MCF 10A (cell line): ENCODE measurements around the gene TAGAP. TPM values are rescaled to one million over a fixed set of nuclear protein-coding genes. Genes with fewer than 3 reads are reported as not detected.

ENCODE experiments used
- BruUV-seq: library from RNA; stranded (reverse); fragments of 400-500 nt; replicated peaks from 2 replicates; lab custom pipeline; 2021; lab: Mats Ljungman, UMichigan
- CTCF ChIA-PET: fragments of 300-600 bp; sonication (Branson Sonifier 250); formaldehyde crosslinking; extraction: SDS; loops from one replicate; lab custom pipeline; 2021; ENCODE audit warnings: antibody characterized with exemption, inconsistent platforms; lab: Yijun Ruan, JAX
- POLR2A ChIA-PET: fragments of 300-600, 350-650 bp; sonication (Branson Sonifier 250); formaldehyde crosslinking; extraction: SDS; loops from one replicate; lab custom pipeline; 2020; ENCODE audit warnings: antibody characterized with exemption, inconsistent platforms; lab: Yijun Ruan, JAX
- DNase-seq: peaks from one replicate; pipeline ENCODE4 v3.0.0-alpha.2; 2018; ENCODE audit not compliant: unreplicated experiment
- H3K27ac Mint-ChIP-seq: one replicate; pipeline ENCODE4 v1.8.0; 2022; ENCODE audit warnings: mild to moderate bottlenecking, low read depth, mixed read lengths; ENCODE audit not compliant: unreplicated experiment
- H3K27me3 Mint-ChIP-seq: one replicate; pipeline ENCODE4 v1.8.0; 2022; ENCODE audit warnings: mixed read lengths; ENCODE audit not compliant: insufficient read depth, unreplicated experiment
- H3K36me3 Mint-ChIP-seq: one replicate; pipeline ENCODE4 v1.8.0; 2022; ENCODE audit warnings: mild to moderate bottlenecking, moderate library complexity, mixed read lengths; ENCODE audit not compliant: insufficient read depth, unreplicated experiment
- H3K4me1 Mint-ChIP-seq: one replicate; pipeline ENCODE4 v1.8.0; 2022; ENCODE audit warnings: mixed read lengths; ENCODE audit not compliant: insufficient read depth, unreplicated experiment
- H3K4me3 Mint-ChIP-seq: one replicate; pipeline ENCODE4 v1.8.0; 2022; ENCODE audit warnings: mild to moderate bottlenecking, moderate library complexity, mixed read lengths; ENCODE audit not compliant: unreplicated experiment
- H3K9me3 Mint-ChIP-seq: one replicate; pipeline ENCODE4 v1.8.0; 2022; ENCODE audit warnings: mixed read lengths; ENCODE audit not compliant: unreplicated experiment
- intact Hi-C: fragments of 100-400 bp; cut with micrococcal nuclease; formaldehyde crosslinking; loops from 2 replicates; pipeline ENCODE4 v1.14.1; 2022
- total RNA-seq: library from RNA; stranded (reverse); gene quantifications from 2 replicates; pipeline ENCODE4 v1.2.3, GENCODE V29; 2022
- TF ChIP-seq, protein P1 (sequence below): fragments of 200-600 bp; IDR thresholded peaks from one replicate; pipeline ENCODE4 v1.8.0; 2022; ENCODE audit warnings: antibody characterized with exemption, mild to moderate bottlenecking; ENCODE audit not compliant: unreplicated experiment

Gene TAGAP
- total RNA-seq, 1 experiment from 2014 or later = not detected

DNA sequence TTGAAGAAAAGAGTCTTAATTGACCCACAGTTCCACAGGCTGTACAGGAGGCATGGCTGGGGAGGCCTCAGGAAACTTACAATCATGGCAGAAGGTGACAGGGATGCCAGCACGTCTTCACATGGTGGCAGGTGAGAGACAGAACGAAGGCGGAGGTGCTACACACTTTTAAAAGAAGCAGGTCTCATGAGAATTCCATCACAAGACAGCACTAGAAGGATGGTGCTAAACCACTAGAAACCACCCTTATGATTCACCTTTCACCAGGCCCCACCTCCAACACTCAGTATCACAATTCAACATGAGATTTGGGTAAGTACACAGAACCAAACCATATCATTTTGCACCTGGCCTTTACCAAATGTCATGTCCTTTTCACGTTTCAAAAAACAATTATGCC is 20.9 kb downstream of the TAGAP start:
- H3K27ac Mint-ChIP-seq = no peak overlapping the region
- H3K4me1 Mint-ChIP-seq = no peaks in the 10 kb centered on the region
- intact Hi-C loops = no loop called here
- peaks cover 9% of the 10 kb centered on the region for H3K9me3 Mint-ChIP-seq
- POLR2A ChIA-PET = no interaction called here
- TF ChIP-seq, protein P1, sequence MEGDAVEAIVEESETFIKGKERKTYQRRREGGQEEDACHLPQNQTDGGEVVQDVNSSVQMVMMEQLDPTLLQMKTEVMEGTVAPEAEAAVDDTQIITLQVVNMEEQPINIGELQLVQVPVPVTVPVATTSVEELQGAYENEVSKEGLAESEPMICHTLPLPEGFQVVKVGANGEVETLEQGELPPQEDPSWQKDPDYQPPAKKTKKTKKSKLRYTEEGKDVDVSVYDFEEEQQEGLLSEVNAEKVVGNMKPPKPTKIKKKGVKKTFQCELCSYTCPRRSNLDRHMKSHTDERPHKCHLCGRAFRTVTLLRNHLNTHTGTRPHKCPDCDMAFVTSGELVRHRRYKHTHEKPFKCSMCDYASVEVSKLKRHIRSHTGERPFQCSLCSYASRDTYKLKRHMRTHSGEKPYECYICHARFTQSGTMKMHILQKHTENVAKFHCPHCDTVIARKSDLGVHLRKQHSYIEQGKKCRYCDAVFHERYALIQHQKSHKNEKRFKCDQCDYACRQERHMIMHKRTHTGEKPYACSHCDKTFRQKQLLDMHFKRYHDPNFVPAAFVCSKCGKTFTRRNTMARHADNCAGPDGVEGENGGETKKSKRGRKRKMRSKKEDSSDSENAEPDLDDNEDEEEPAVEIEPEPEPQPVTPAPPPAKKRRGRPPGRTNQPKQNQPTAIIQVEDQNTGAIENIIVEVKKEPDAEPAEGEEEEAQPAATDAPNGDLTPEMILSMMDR = no peak
- no peak for DNase-seq
- no peaks in the 10 kb centered on the region for H3K27me3 Mint-ChIP-seq
- BruUV-seq = no TSS peak
- H3K36me3 Mint-ChIP-seq = no peaks in the 10 kb centered on the region
- H3K4me3 Mint-ChIP-seq = no peak overlapping the region
- CTCF ChIA-PET = interaction anchor here (0.6 to 0.8 kb wide), 2 partner anchors 33 to 667 kb away, joined by 3 read pairs; no protein-coding TSS in a partner anchor

DNA sequence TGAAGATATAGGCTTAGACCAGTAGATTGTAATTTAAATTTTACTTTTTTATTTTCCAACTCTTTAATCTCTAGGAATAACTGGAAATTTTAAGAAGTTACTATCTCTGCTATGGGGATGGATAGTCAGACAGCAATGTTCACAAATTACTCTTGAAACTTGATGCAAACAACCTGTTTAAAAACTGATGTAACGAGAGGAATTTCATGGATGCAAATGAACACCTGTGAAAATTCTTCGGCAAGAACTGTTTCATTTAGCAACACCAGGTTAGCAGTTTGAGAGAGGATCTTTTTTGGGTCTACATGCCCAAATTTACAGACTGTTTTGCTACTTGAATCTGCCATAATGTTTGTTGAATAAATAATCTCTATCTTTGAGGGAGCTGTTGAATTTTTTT is 24.8 kb downstream of the TAGAP start:
- BruUV-seq = no TSS peak
- H3K36me3 Mint-ChIP-seq = no peaks in the 10 kb centered on the region
- H3K27me3 Mint-ChIP-seq = no peaks in the 10 kb centered on the region
- no peak overlapping the region for H3K4me3 Mint-ChIP-seq
- DNase-seq = no peak
- ChIA-PET CTCF (interaction anchor here (1.5 to 3.6 kb wide), 3 partner anchors 12 to 84 kb away, joined by 5 to 16 read pairs (median 10); no protein-coding TSS in a partner anchor), POLR2A (no interaction called here)
- TF ChIP-seq, protein P1 = no peak
- intact Hi-C loops = no loop called here
- H3K27ac Mint-ChIP-seq = no peak overlapping the region
- no peaks in the 10 kb centered on the region for H3K9me3 Mint-ChIP-seq
- H3K4me1 Mint-ChIP-seq = no peaks in the 10 kb centered on the region

DNA sequence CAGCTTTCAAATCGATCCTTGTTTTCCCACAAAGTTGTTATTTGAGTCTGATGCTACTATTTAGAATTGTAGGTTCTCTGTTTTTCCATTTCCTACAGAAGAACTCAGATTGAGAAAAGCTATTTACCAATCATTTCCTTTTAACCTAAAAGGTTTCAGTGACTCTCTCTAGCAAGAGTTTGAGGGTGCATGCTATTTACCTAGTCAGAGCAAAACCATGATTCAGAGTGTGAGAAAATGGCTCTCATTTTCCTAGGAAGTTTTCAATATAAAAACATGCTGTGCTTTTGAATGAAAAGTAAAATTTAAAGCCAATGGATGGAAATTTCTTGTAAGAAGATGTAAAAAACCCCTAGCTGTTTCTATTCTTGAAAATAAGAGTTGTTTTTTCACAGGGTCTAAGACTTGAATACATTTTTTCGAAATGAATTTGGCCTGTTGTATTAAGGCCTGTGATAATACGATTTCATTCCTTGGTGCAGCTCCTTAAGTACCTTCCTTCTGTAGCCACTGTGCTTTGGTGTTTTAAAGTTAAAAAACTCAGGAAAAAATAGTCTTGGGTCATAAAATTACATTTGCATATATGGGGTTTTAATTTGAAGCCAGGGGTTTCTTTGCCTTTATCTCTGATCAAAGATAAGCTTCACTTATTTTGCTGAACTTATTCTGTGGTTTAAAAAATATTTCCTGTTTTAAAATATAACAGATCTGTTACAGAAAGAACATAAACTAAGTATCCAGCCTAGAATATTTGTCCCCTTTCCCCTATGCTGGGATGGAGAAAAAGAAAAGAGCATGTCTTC is 26.8 kb downstream of the TAGAP start:
- ChIA-PET POLR2A (interaction anchor here (0.5 to 1.2 kb wide), 7 partner anchors 9 to 521 kb away, joined by 3 to 4 read pairs (median 3); partner anchors contain the start of gene RSPH3), CTCF (interaction anchor here (3.0 to 6.7 kb wide), 3 partner anchors 9 to 118 kb away, joined by 10 to 32 read pairs (median 16); no protein-coding TSS in a partner anchor)
- no peaks in the 10 kb centered on the region for H3K4me1 Mint-ChIP-seq
- H3K4me3 Mint-ChIP-seq = no peak overlapping the region
- BruUV-seq = no TSS peak
- H3K27me3 Mint-ChIP-seq = no peaks in the 10 kb centered on the region
- no peaks in the 10 kb centered on the region for H3K36me3 Mint-ChIP-seq
- H3K27ac Mint-ChIP-seq = no peak overlapping the region
- DNase-seq = no peak
- H3K9me3 Mint-ChIP-seq = no peaks in the 10 kb centered on the region
- intact Hi-C loops = no loop called here
- TF ChIP-seq, protein P1 = no peak

DNA sequence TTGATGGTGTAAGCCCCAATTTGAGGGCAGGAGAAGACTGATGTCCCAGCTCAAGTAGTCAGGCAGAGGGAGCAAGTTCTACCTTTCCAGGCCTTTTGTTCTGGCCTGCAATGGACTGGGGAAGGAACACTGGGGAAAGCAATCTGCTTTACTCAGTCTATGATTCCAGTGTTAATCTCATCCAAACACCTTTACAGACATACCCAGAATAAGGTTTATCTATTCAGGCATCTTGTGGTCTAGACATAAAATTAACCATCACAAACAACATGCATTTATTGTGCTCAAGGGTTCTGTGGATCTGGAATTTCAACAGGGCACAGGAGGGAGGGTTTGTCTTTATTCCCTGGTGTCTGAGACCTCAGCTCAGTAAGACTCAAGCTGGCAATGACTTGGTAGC is 30.4 kb downstream of the TAGAP start:
- TF ChIP-seq, protein P1 = no peak
- no peaks in the 10 kb centered on the region for H3K36me3 Mint-ChIP-seq
- no peaks in the 10 kb centered on the region for H3K9me3 Mint-ChIP-seq
- BruUV-seq = no TSS peak
- no peaks in the 10 kb centered on the region for H3K27me3 Mint-ChIP-seq
- DNase-seq = no peak
- ChIA-PET POLR2A (interaction anchor here (0.8 kb wide), 1 partner anchor 10 kb away, joined by 3 read pairs; no protein-coding TSS in a partner anchor), CTCF (interaction anchor here (0.8 to 6.7 kb wide), 4 partner anchors 27 to 310 kb away, joined by 3 to 32 read pairs (median 4); no protein-coding TSS in a partner anchor)
- no peaks in the 10 kb centered on the region for H3K4me1 Mint-ChIP-seq
- intact Hi-C loops = no loop called here
- H3K27ac Mint-ChIP-seq = no peak overlapping the region
- no peak overlapping the region for H3K4me3 Mint-ChIP-seq
